ENCODE results near the gene MCUB.
A peak's percentile ranks its signal among the peaks of the same experiment; 100 is the strongest.
"Not testable (repeated sequence)": the region's sequence is repeated elsewhere in the genome, so short reads cannot be mapped to it uniquely, and the experiment has no call there.

MCUB gene, protein sequence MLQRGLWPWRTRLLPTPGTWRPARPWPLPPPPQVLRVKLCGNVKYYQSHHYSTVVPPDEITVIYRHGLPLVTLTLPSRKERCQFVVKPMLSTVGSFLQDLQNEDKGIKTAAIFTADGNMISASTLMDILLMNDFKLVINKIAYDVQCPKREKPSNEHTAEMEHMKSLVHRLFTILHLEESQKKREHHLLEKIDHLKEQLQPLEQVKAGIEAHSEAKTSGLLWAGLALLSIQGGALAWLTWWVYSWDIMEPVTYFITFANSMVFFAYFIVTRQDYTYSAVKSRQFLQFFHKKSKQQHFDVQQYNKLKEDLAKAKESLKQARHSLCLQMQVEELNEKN

DNA sequence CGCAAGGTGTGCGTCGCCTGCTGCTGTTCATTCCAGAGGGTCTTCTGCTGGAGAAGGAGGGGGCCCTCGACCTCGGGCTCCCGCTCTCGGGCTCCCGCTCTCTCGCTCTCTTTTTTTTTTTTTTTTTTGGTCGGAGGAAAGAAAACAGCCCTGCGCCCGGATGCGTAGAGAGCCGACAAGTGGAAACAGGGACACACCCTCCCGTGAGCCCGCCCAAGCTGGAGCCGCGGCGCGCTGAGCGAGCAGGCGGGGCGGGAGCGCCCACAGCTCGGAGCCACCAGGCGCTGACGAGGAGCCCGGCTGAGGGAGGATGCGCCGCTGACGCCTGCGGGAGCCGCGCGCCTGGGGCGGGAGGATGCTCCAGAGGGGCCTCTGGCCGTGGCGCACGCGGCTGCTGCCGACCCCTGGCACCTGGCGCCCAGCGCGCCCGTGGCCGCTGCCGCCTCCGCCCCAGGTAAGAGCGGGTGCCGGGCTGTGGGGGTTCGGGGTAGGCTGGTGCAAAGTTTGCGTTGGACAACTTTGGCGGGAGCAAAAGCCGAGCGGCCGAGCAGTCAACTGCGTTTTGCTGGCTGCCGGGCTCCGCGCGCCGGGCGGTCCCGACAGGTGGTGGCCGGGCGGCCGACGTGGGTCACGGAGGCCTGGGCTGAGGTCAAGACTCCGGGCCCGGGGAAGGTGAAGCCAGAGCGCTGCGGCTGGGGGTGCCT is at the start of gene MCUB:
MCUB (plus strand) TSS at position 264 of the 704 bp plus-strand sequence; CDS start at position 356, 92 bp downstream.
- Histone ChIP-seq H3K4me1 (ENCODE audit: insufficient read depth, low read length) (no peaks in the 10 kb centered on the region), H3K36me3 (ENCODE audit: insufficient read depth, low read length) (no peaks in the 10 kb centered on the region), H3K9me3 (ENCODE audit: control insufficient read depth, insufficient read depth, low read length) (no peaks in the 10 kb centered on the region), H3K9ac (ENCODE audit: low read depth, low read length) (peak within 1 kb of the TSS; percentile 90)

DNA sequence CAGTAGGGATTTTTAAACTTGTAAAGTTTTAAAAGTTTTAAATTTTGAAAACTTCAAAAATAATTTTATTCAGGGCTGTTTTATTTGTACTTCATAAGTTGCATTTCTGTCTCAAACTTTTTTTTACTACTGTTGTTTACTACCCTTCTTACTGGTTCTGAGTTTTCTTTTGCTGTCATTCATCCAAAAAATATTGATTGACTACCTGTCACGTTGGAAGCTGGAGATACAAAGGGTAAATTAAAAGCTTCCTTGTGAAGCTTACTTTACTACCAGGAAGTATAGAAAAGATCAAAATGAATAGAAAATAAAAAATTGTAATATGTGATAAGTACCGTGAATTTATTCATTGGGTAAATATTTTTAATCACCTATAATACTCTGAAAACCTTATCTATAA is 49.4 kb upstream of the MCUB start:
- Histone ChIP-seq H3K9ac (ENCODE audit: low read depth, low read length) (no peak overlapping the region), H3K4me1 (ENCODE audit: insufficient read depth, low read length) (no peaks in the 10 kb centered on the region), H3K36me3 (ENCODE audit: insufficient read depth, low read length) (no peaks in the 10 kb centered on the region), H3K9me3 (ENCODE audit: control insufficient read depth, insufficient read depth, low read length) (no peaks in the 10 kb centered on the region)

DNA sequence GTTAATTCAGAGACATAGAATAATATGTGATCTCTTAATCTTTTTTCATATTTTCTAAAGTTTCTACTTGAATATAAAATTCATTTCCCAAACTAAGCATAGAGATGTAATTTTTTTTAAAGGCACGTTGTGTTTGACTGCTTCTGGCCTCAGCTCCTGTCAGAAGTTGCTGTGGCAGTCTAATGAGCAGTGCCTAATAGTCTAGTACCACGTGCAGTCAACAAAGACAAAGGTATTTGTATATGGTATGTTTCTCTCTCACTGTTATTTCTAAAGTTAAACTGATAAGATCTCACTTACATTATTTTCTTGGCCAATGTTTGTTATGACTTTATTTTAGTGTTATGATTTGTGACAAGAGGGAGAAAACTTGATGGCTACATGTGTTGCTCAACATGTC is 48.6 kb upstream of the MCUB start:
- H3K9ac ChIP-seq (ENCODE audit: low read depth, low read length), result no peak overlapping the region
- no peaks in the 10 kb centered on the region for H3K9me3 ChIP-seq (ENCODE audit: control insufficient read depth, insufficient read depth, low read length)
- no peaks in the 10 kb centered on the region for H3K4me1 ChIP-seq (ENCODE audit: insufficient read depth, low read length)
- no peaks in the 10 kb centered on the region for H3K36me3 ChIP-seq (ENCODE audit: insufficient read depth, low read length)

DNA sequence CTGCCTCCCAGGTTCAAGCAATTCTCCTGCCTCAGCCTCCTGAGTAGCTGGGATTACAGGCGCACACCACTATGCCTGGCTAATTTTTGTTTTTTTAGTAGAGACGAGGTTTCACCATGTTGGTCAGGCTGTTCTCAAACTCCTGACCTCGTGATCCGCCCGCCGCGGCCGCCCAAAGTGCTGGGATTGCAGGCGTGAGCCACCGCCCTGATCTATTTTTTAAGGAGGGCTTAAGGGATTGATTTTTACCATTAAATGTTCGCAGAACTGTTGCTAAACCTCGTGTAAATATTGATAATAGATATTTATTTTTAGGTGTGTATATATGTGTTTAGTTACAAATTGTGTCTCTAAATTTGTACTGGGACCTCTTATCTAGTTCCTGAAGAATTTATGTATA is 46.7 kb upstream of the MCUB start:
- H3K9ac ChIP-seq (ENCODE audit: low read depth, low read length); H3K4me1 ChIP-seq (ENCODE audit: insufficient read depth, low read length); H3K36me3 ChIP-seq (ENCODE audit: insufficient read depth, low read length); H3K9me3 ChIP-seq (ENCODE audit: control insufficient read depth, insufficient read depth, low read length): not testable (repeated sequence)

DNA sequence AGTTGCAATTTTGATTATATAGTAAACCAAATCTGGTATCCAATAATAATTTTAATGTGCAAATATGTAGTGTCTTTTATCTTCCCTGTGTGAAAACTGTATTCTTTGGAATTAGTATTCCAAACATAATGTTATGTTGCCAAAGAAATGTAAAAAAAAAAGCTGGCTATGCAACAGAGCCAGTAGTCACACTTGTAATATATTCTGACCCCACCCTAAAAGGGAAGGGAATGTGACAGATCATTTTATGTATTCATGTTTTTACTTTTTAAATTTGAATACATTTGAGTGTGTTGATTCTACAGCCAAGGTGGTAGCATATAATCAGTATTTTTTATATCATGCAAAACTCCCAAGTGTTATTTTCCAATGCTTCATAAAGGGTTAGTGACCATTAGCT is 27.9 kb upstream of the MCUB start:
- Histone ChIP-seq H3K36me3 (ENCODE audit: insufficient read depth, low read length) (peaks cover 17% of the 10 kb centered on the region), H3K4me1 (ENCODE audit: insufficient read depth, low read length) (no peaks in the 10 kb centered on the region), H3K9ac (ENCODE audit: low read depth, low read length) (no peak overlapping the region)

DNA sequence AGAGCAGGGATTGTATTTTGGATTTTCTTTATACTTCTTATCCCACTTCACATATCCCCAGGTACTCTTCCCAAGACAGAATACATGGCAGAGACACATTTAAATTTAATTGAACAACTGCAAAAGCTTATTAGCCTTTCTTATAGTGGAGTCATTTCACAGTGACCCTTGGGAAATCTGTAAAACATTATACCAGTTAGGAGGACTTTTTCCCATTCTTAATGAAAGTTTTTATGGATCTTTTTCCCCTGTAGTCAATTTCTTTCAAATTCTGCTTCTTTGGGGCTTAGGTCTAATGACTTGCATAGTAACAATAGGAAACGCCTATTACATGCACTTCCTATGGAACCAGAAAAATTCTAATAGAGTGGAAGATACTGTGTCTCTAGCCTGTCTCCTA is 14.6 kb upstream of the MCUB start:
- Histone ChIP-seq H3K4me1 (ENCODE audit: insufficient read depth, low read length) (no peaks in the 10 kb centered on the region), H3K9ac (ENCODE audit: low read depth, low read length) (no peak overlapping the region), H3K36me3 (ENCODE audit: insufficient read depth, low read length) (no peaks in the 10 kb centered on the region), H3K9me3 (ENCODE audit: control insufficient read depth, insufficient read depth, low read length) (no peaks in the 10 kb centered on the region)

More for the DNA sequence above, 27.9 kb upstream of the MCUB start:
- H3K9me3 ChIP-seq (ENCODE audit: control insufficient read depth, insufficient read depth, low read length), result no peaks in the 10 kb centered on the region

DNA sequence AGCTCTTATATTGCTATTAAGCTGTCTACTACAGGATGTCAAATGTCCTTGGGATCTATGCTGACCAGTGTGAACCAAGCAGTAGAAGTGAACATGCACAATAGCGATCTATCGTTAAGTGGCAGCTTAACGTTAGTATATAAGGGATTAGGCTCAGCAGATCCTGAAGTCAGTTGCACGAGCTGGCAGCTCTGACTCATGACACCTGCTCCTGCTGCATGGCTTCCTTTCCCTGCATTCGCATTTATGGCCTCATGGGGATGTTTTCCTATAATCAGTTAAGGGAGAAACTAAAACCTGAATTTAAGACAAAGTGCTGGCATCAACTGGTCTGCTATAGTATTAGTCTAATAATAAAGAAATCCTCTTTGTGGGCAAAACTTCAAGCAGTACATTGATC is 12.7 kb upstream of the MCUB start:
- no peaks in the 10 kb centered on the region for H3K4me1 ChIP-seq (ENCODE audit: insufficient read depth, low read length)
- H3K9me3 ChIP-seq (ENCODE audit: control insufficient read depth, insufficient read depth, low read length), result no peaks in the 10 kb centered on the region

DNA sequence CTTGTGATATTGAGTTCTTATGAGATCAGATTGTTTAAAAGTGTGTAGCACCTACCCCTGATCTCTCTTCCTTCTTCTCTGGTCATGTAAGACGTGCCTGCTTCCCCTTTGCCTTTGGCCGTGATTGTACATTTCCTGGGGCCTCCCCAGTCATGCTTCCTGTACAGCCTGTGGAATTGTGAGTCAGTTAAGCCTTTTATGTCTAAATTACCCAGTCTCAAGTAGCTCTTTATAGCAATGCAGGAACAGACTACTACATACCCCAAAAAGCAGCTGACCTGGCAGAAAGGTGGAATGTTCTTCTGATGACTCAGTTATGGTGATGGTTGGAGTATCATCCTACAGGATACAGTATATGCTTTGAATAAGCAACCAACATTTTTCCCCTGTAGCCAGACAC is 11.4 kb upstream of the MCUB start:
- H3K9ac ChIP-seq (ENCODE audit: low read depth, low read length), result no peak overlapping the region
- H3K4me1 ChIP-seq (ENCODE audit: insufficient read depth, low read length), result no peaks in the 10 kb centered on the region
- H3K36me3 ChIP-seq (ENCODE audit: insufficient read depth, low read length), result no peaks in the 10 kb centered on the region

More for the DNA sequence above, 12.7 kb upstream of the MCUB start:
- no peak overlapping the region for H3K9ac ChIP-seq (ENCODE audit: low read depth, low read length)
- no peaks in the 10 kb centered on the region for H3K36me3 ChIP-seq (ENCODE audit: insufficient read depth, low read length)

DNA sequence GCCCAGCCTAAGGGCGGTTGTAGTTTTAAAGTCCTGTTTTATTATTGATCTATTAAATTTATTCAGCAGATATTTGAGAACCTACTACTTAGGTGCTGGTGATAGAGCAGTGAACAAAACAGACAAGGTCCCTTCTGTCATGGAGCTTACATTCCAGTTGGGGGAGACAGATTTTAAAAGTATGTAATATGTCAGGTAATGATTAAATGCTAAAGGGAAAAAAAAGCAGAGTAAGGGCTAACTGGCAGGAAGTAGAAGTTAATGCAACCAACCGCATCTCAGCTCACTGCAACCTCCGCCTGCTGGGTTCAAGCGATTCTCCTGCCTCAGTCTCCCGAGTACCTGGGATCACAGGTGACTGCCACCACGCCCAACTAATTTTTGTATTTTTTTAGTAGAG is 7.8 kb upstream of the MCUB start:
- Histone ChIP-seq H3K36me3 (ENCODE audit: insufficient read depth, low read length) (no peaks in the 10 kb centered on the region), H3K9ac (ENCODE audit: low read depth, low read length) (no peak overlapping the region), H3K4me1 (ENCODE audit: insufficient read depth, low read length) (no peaks in the 10 kb centered on the region), H3K9me3 (ENCODE audit: control insufficient read depth, insufficient read depth, low read length) (no peaks in the 10 kb centered on the region)

More for the DNA sequence above, 11.4 kb upstream of the MCUB start:
- H3K9me3 ChIP-seq (ENCODE audit: control insufficient read depth, insufficient read depth, low read length), result no peaks in the 10 kb centered on the region

DNA sequence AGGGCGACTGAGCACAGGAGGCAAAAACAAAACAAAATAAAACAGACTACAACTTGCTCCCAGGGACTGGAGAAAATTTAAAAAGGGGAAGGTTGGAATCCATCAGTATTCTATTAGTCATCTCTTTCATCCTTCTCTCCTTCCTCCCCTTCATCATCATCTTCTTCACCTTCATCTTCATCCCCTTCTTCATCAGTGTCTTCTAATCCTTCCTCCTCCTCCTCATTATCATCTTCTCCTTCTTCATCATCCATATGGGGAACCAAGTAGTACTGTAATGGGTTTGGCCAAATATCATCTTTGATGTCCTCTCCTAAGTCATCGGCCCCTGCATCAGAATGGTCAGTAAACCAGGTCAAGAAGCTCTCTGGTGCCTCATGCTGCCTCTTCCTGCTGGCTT is 6.9 kb upstream of the MCUB start:
- H3K9me3 ChIP-seq (ENCODE audit: control insufficient read depth, insufficient read depth, low read length), result no peaks in the 10 kb centered on the region
- no peak overlapping the region for H3K9ac ChIP-seq (ENCODE audit: low read depth, low read length)
- no peaks in the 10 kb centered on the region for H3K4me1 ChIP-seq (ENCODE audit: insufficient read depth, low read length)
- H3K36me3 ChIP-seq (ENCODE audit: insufficient read depth, low read length), result no peaks in the 10 kb centered on the region

DNA sequence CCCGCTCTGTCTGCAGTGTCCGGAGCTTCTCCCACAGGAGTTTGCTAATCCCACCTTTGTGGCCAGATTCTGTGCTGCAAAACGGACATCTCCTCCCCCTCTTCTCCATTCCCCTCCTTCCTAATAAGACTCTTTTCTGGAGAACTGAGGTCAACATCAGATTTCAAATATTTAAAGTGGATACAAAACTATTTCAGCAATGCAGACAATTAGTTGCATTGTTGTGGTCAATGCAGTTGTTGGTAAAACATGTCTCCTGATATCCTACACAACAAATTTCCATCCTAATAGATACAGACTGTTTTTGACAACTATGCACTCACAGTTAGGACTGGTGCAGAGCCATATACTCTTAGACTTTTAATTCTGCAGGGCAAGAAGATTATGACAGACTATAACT is 5.1 kb upstream of the MCUB start:
- Histone ChIP-seq H3K9me3 (ENCODE audit: control insufficient read depth, insufficient read depth, low read length) (no peaks in the 10 kb centered on the region), H3K4me1 (ENCODE audit: insufficient read depth, low read length) (no peaks in the 10 kb centered on the region), H3K9ac (ENCODE audit: low read depth, low read length) (no peak overlapping the region), H3K36me3 (ENCODE audit: insufficient read depth, low read length) (no peaks in the 10 kb centered on the region)

DNA sequence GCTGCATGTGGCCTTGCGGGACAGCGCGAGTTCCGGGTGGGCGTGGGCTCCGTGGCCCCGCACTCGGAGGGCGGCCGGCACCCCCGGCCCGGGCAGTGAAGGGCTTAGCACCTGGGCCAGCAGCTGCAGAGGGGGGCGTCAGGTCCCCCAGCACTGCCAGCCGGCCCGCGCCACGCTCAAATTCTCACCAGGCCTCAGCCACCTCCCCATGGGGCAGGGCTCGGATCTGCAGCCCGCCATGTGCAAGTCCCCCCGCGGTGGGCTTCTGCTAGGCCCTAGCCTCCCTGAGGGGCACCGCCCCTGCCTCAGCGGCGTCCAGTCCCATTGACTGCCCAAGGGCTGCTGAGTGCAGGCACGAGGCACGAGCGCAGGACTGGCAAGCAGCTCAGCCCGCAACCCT is 2.6 kb upstream of the MCUB start:
- Histone ChIP-seq H3K4me1 (ENCODE audit: insufficient read depth, low read length) (no peaks in the 10 kb centered on the region), H3K36me3 (ENCODE audit: insufficient read depth, low read length) (no peaks in the 10 kb centered on the region), H3K9me3 (ENCODE audit: control insufficient read depth, insufficient read depth, low read length) (no peaks in the 10 kb centered on the region), H3K9ac (ENCODE audit: low read depth, low read length) (no peak overlapping the region)

DNA sequence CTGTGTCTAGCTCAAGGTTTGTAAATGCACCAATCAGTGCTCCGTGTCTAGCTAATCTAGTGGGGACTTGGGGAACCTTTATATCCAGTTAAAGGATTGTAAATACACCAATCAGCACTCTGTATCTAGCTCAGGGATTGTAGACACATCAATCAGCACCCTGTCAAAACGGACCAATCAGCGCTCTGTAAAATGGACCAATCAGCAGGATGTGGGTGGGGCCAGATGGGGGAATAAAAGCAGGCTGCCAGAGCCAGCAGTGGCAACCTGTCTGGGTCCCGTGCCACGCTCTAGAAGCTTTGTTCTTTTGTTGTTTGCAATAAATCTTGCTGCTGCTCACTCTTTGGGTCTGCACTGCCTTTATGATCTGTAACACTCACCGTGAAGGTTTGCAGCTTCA is 2.0 kb upstream of the MCUB start:
- H3K9me3 ChIP-seq (ENCODE audit: control insufficient read depth, insufficient read depth, low read length); H3K36me3 ChIP-seq (ENCODE audit: insufficient read depth, low read length); H3K4me1 ChIP-seq (ENCODE audit: insufficient read depth, low read length); H3K9ac ChIP-seq (ENCODE audit: low read depth, low read length): not testable (repeated sequence)

DNA sequence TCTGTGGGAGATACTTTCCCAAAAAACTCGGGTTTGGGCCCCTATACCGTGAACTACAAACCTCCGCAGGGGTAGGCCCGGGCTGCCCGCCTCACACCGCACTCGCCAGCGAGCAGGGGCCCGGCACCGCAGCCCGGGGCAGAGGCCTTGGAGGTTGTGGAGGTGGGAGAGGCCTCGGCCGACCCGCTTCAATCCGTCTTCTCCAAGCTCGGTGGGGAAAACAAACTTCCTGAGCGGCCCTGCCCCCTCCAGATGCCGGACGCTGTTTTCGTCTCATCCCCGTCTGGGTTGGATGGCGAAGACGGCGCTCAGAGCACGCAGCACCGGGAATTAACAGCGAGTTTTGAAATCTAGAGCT is 442 bp upstream of the MCUB start:
- Histone ChIP-seq H3K36me3 (ENCODE audit: insufficient read depth, low read length) (no peaks in the 10 kb centered on the region), H3K9ac (ENCODE audit: low read depth, low read length) (peak overlapping the region; percentile 90), H3K4me1 (ENCODE audit: insufficient read depth, low read length) (no peaks in the 10 kb centered on the region), H3K9me3 (ENCODE audit: control insufficient read depth, insufficient read depth, low read length) (no peaks in the 10 kb centered on the region)

DNA sequence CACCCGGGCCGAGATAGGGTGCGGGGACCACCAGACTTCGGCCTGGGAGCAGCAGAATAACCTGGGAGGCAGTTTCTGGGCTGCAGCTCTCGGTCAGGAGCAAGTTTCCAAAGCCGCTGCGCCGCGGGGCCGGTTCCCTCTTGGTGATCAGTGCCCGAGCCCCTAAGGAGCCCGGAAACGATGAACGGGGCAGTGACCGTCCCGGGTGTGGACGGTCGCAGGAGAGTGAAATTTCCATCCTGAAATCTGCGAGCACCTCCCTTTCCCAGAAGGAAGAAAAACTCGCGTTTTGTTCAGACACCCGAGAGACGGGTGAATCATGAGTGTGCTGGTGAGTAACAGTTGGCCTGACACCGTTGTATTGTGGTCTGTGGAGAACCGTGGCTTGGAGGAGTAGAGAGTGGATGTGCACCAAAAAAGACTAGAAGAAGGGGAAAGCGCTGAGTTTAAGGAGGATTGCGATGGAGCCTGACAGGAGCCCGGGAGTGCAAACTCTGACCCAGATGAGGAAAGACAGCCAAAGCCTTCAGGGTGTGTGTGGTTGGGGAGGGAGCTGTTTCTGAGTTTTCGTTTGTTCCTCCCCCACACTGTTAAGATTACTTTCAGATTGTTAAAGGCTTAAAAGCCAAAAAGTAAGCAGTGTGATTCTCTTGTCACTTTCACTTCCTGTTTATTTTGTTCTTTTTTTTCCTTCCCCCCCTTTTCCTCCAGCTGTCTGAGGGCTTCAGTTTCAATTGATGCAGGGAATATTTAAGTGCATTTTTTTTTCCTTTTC is 828 bp downstream of the MCUB start:
- Histone ChIP-seq H3K9me3 (ENCODE audit: control insufficient read depth, insufficient read depth, low read length) (no peaks in the 10 kb centered on the region), H3K4me1 (ENCODE audit: insufficient read depth, low read length) (no peaks in the 10 kb centered on the region), H3K36me3 (ENCODE audit: insufficient read depth, low read length) (no peaks in the 10 kb centered on the region), H3K9ac (ENCODE audit: low read depth, low read length) (peak overlapping the region; percentile 90)
